H1 (cell line): ENCODE data around the gene CNTF. TPM values are rescaled to one million over a fixed set of nuclear protein-coding genes. Genes with fewer than 3 reads are reported as not detected.

Experiments
- CTCF ChIA-PET: fragments of 300-600 bp; sonication (Branson Sonifier 250); formaldehyde crosslinking; loops from one replicate; lab custom pipeline; 2021; ENCODE audit not compliant: partially characterized antibody; lab: Charles Lee
- POLR2A ChIA-PET: fragments of 300-600 bp; sonication (Branson Sonifier 250); formaldehyde crosslinking; loops from one replicate; lab custom pipeline; 2021; ENCODE audit warnings: inconsistent platforms; ENCODE audit not compliant: partially characterized antibody; lab: Charles Lee
- DNase-seq, 2 experiments: peaks; one replicate each; pipeline versions ENCODE4 v3.0.0 to v3.0.0-alpha.2; 2010 to 2022; ENCODE audit warnings: low spot score in 2 of 2, low read depth in 1 of 2, mixed read lengths in 1 of 2
- FAIRE-seq: peaks from 2 replicates; lab custom pipeline; 2011; peaks lifted over from hg19 to GRCh38; lab: Jason Lieb, UNC
- H2AFZ ChIP-seq: 2 replicates; pipeline ENCODE4 v1.8.1; 2012; ENCODE audit warnings: low read length, inconsistent platforms
- H2AK5ac ChIP-seq: 2 replicates; pipeline ENCODE4 v1.6.1; 2013; ENCODE audit warnings: low read depth, low read length
- H2BK120ac ChIP-seq: replicated peaks from 2 replicates; pipeline ENCODE3; 2013; ENCODE audit warnings: low read depth, low read length, inconsistent platforms
- H2BK12ac ChIP-seq: 2 replicates; pipeline ENCODE4 v1.6.1; 2013; ENCODE audit warnings: low read depth, low read length
- H2BK15ac ChIP-seq: 2 replicates; pipeline ENCODE4 v1.6.1; 2013; ENCODE audit warnings: low read length
- H2BK20ac ChIP-seq: 2 replicates; pipeline ENCODE4 v1.6.1; 2013; ENCODE audit warnings: low read length
- H2BK5ac ChIP-seq: 2 replicates; pipeline ENCODE4 v1.6.1; 2013; ENCODE audit warnings: low read depth, low read length
- H3K14ac ChIP-seq: 2 replicates; pipeline ENCODE4 v1.6.1; 2013; ENCODE audit warnings: inconsistent platforms; ENCODE audit not compliant: insufficient read length
- H3K18ac ChIP-seq: 2 replicates; pipeline ENCODE4 v1.6.1; 2013; ENCODE audit warnings: low read length; ENCODE audit errors: extremely low read depth
- H3K23ac ChIP-seq: 2 replicates; pipeline ENCODE4 v1.6.1; 2013; ENCODE audit warnings: inconsistent platforms; ENCODE audit not compliant: insufficient read length
- H3K23me2 ChIP-seq: 2 replicates; pipeline ENCODE4 v1.6.1; 2013; ENCODE audit warnings: low read depth, low read length
- H3K27ac ChIP-seq: 2 replicates; pipeline ENCODE4 v1.6.1; 2011; ENCODE audit warnings: low read depth, low read length, inconsistent platforms
- H3K27me3 ChIP-seq, 4 experiments: replicated peaks in 1 of 4; 1 replicate in 1 of 4; 2 replicates in 3 of 4; pipeline versions ENCODE4 v1.6.1 to v1.8.1; 2011 to 2013; ENCODE audit warnings: low read length in 3 of 4, mild to moderate bottlenecking in 3 of 4, inconsistent platforms in 2 of 4, mixed read lengths in 2 of 4, moderate library complexity in 1 of 4; ENCODE audit not compliant: control insufficient read depth in 3 of 4, insufficient read depth in 3 of 4; ENCODE audit errors: extremely low read depth in 1 of 4
- H3K36me3 ChIP-seq, 4 experiments: 2 replicates each; pipeline versions ENCODE4 v1.6.1 to v1.8.1; 2011 to 2013; ENCODE audit warnings: mild to moderate bottlenecking in 4 of 4, low read length in 3 of 4, moderate library complexity in 2 of 4, control low read depth in 1 of 4, inconsistent platforms in 1 of 4; ENCODE audit not compliant: insufficient read depth in 4 of 4, control insufficient read depth in 2 of 4
- H3K4ac ChIP-seq: replicated peaks from 2 replicates; pipeline ENCODE3; 2013; ENCODE audit warnings: low read length, low read depth, mixed read lengths, inconsistent platforms; ENCODE audit not compliant: insufficient read length
- H3K4me1 ChIP-seq, 4 experiments: replicated peaks in 1 of 4; 1 replicate in 1 of 4; 2 replicates in 3 of 4; pipeline versions ENCODE4 v1.6.1 to v1.8.1; 2011 to 2013; ENCODE audit warnings: low read length in 3 of 4, inconsistent platforms in 2 of 4, mixed read lengths in 1 of 4; ENCODE audit not compliant: insufficient read depth in 4 of 4, control insufficient read depth in 3 of 4
- H3K4me2 ChIP-seq, 2 experiments: 2 replicates each; pipeline versions ENCODE4 v1.6.1 to v1.8.1; 2011 to 2013; ENCODE audit warnings: low read depth in 2 of 2, low read length in 2 of 2, control low read depth in 1 of 2, inconsistent platforms in 1 of 2, mild to moderate bottlenecking in 1 of 2; ENCODE audit not compliant: insufficient read depth in 1 of 2
- H3K4me3 ChIP-seq, 4 experiments: fragments of 200-600, 300-600 bp in 1 of 4; sonication (generic), shearing (Covaris generic), sonication (Bioruptor Twin) in 1 of 4; 2 replicates each; pipeline versions ENCODE4 v1.5.1 to v1.8.1; 2011 to 2016; ENCODE audit warnings: low read length in 4 of 4, low read depth in 3 of 4, control low read depth in 2 of 4, inconsistent platforms in 2 of 4, mild to moderate bottlenecking in 2 of 4, mixed read lengths in 1 of 4, moderate library complexity in 1 of 4; ENCODE audit not compliant: insufficient read depth in 2 of 4; ENCODE audit errors: extremely low read depth in 1 of 4
- H3K56ac ChIP-seq: replicated peaks from 2 replicates; pipeline ENCODE3; 2013; ENCODE audit warnings: low read depth, mild to moderate bottlenecking, mixed read lengths, low read length, inconsistent platforms; ENCODE audit not compliant: insufficient read length
- H3K79me1 ChIP-seq: 2 replicates; pipeline ENCODE4 v1.6.1; 2013; ENCODE audit warnings: low read depth, low read length, control low read depth
- H3K79me2 ChIP-seq, 2 experiments: 2 replicates each; pipeline versions ENCODE4 v1.6.1 to v1.8.1; 2012 to 2013; ENCODE audit warnings: low read length in 2 of 2, mild to moderate bottlenecking in 2 of 2, inconsistent platforms in 1 of 2; ENCODE audit not compliant: insufficient read depth in 2 of 2, control insufficient read depth in 1 of 2
- H3K9ac ChIP-seq, 4 experiments: replicated peaks in 1 of 4; 1 replicate in 1 of 4; 2 replicates in 3 of 4; pipeline versions ENCODE4 v1.6.1 to v1.8.1; 2011 to 2013; ENCODE audit warnings: low read depth in 3 of 4, low read length in 3 of 4, control low read depth in 2 of 4, mild to moderate bottlenecking in 2 of 4, moderate library complexity in 2 of 4, inconsistent platforms in 1 of 4; ENCODE audit errors: extremely low read depth in 1 of 4
- H3K9me3 ChIP-seq, 2 experiments: 2 replicates each; pipeline versions ENCODE4 v1.6.1 to v1.8.1; 2012 to 2013; ENCODE audit warnings: mild to moderate bottlenecking in 2 of 2, moderate library complexity in 2 of 2, control low read depth in 1 of 2, inconsistent platforms in 1 of 2, low read depth in 1 of 2, low read length in 1 of 2, mixed read lengths in 1 of 2; ENCODE audit not compliant: insufficient read depth in 2 of 2
- H4K20me1 ChIP-seq, 2 experiments: replicated peaks in 1 of 2; 2 replicates each; pipeline versions ENCODE3 to v1.8.1; 2011 to 2013; ENCODE audit warnings: inconsistent platforms in 2 of 2, low read length in 2 of 2, mild to moderate bottlenecking in 1 of 2; ENCODE audit not compliant: insufficient read depth in 2 of 2, control insufficient read depth in 1 of 2
- H4K5ac ChIP-seq: 2 replicates; pipeline ENCODE4 v1.6.1; 2013; ENCODE audit warnings: low read length, low read depth, mixed read lengths, inconsistent platforms; ENCODE audit not compliant: insufficient read length
- H4K8ac ChIP-seq: 2 replicates; pipeline ENCODE4 v1.8.0; 2013; ENCODE audit warnings: mild to moderate bottlenecking, moderate library complexity, low read length, inconsistent platforms; ENCODE audit not compliant: insufficient read depth; ENCODE audit errors: extremely low read depth
- H4K91ac ChIP-seq: replicated peaks from 2 replicates; pipeline ENCODE3; 2013; ENCODE audit warnings: low read length, mixed read lengths, inconsistent platforms; ENCODE audit not compliant: insufficient read length
- WGBS, 2 experiments: shearing (Covaris generic) in 1 of 2; methylation state at CpG; one replicate each; pipeline versions ENCODE4 v1.1.6 to v1.1.7; 2013 to 2015; ENCODE audit warnings: low lambda C conversion rate in 2 of 2, mixed read lengths in 2 of 2, inconsistent platforms in 1 of 2, low coverage in 1 of 2, missing lambda C conversion rate in 1 of 2; ENCODE audit not compliant: insufficient replicate concordance in 2 of 2, insufficient coverage in 1 of 2, insufficient read length in 1 of 2; ENCODE audit errors: extremely low coverage in 1 of 2, missing lambda C conversion rate in 1 of 2; 5-methylcytosine and 5-hydroxymethylcytosine counted together
- polyA plus RNA-seq, 7 experiments: library from polyadenylated mRNA; depleted of rRNA in 3 of 7; stranded (reverse) in 5 of 7; unstranded in 2 of 7; fragments of >200 nt in 5 of 7; fragments of 200-250 nt in 2 of 7; gene quantifications; 1 replicate in 5 of 7; 2 replicates in 1 of 7; 4 replicates in 1 of 7; pipeline versions ENCODE4 v1.2.1 to v1.2.3, GENCODE V29; 2011 to 2013; ENCODE audit warnings: missing spikeins in 2 of 7, mixed read lengths in 2 of 7
- total RNA-seq: library from RNA; stranded (reverse); fragmentation: NEBNext Ultra II Directional; extraction: Animal tissue kit (Norgen Biotek cat#: 25700); gene quantifications from 2 replicates; pipeline ENCODE4 v1.2.1, GENCODE V29; 2021

Gene CNTF
- total and polyA plus RNA-seq, 2 of the 8 experiments (the other 6 are each of a cell fraction or from before 2014, with no cell fraction given) = 0.41 to 1.5 TPM

- Histone ChIP-seq H4K5ac (no peak overlapping the region), H3K14ac (no peak overlapping the region), H3K27me3 (no peaks in the 10 kb centered on the region), H3K9me3 (no peaks in the 10 kb centered on the region), H3K4me1 (peaks cover 0 to 3% (median 0%) of the 10 kb centered on the region in 4 experiments; a peak in 1 of 7 replicates), H2BK120ac (no peak overlapping the region), H2AK5ac (no peak overlapping the region), H3K4ac (no peak overlapping the region), H3K79me1 (no peaks in the 10 kb centered on the region; the same call in 1 of the 2 replicates), H2BK15ac (no peak overlapping the region), H3K27ac (no peak overlapping the region), H3K9ac (no peak overlapping the region), H2BK5ac (no peak overlapping the region), H3K36me3 (peaks cover 5 to 26% (median 17%) of the 10 kb centered on the region in 4 experiments), H3K4me2 (no peak overlapping the region), H3K56ac (no peak overlapping the region), H2AFZ (no peak overlapping the region), H3K79me2 (peaks cover 10 to 71% of the 10 kb centered on the region in 2 experiments; a peak in 3 of 4 replicates), H4K8ac (no peak overlapping the region), H4K91ac (no peak overlapping the region), H3K18ac (no peak overlapping the region), H4K20me1 (peaks cover 3 to 10% of the 10 kb centered on the region in 2 experiments), H3K23ac (no peak overlapping the region), H2BK12ac (no peak overlapping the region), H2BK20ac (no peak overlapping the region), H3K23me2 (no peaks in the 10 kb centered on the region), H3K4me3 (no peak overlapping the region)
- DNase-seq = no peak
- 87% methylated on average over 4 of the region's 4 CpGs; no CpG with 5 or more reads in 1 of the 2 experiments for WGBS, 2 experiments
- ChIA-PET CTCF (interaction anchor here (0.6 to 2.4 kb wide), 5 partner anchors 11 to 1295 kb away, joined by 3 to 10 read pairs (median 3); no protein-coding TSS in a partner anchor), POLR2A (interaction anchor here (1.3 to 1.5 kb wide), 2 partner anchors 13 to 19 kb away, joined by 3 to 4 read pairs; no protein-coding TSS in a partner anchor)
- FAIRE-seq = no peak
Observed at GRCh38 chr11:58606930-58607714, 15.3 kb upstream of the CNTF start.
